DOHH2 (cell line): ENCODE data around the gene RECQL5.

Experiments
- EZH2phosphoT487 ChIP-seq: fragments of 200-600 bp; sonication (generic); IDR thresholded peaks from 2 replicates; pipeline ENCODE4 v1.6.1; 2017; ENCODE audit warnings: borderline replicate concordance, mild to moderate bottlenecking, antibody characterized with exemption, low read length, moderate library complexity, mixed read lengths
- TF ChIP-seq, protein P1 (sequence below): fragments of 200-600 bp; sonication (generic); IDR thresholded peaks from one replicate; pipeline ENCODE4 v1.5.1; 2014; ENCODE audit warnings: antibody characterized with exemption, mild to moderate bottlenecking, low read depth, low read length; ENCODE audit not compliant: poor library complexity, severe bottlenecking

DNA sequence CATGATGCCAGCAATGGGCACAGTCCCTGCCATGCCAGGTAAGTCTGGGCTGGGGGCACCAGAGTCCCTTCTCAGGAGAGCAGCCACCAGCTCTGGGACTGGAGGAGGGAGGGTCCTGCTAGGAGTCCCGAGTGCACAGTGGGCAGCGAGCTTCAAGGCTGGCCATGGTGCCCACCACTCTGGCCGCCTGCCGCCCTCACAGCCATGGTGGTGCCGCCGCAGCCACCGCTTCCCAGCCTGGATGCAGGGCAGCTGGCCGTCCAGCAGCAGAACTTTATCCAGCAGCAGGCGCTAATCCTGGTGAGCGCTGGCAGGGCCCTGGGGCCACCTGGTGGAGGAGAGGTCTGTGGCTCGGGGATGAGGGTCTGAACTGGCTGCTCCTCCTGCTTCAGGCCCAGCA, 51.7 kb downstream of the RECQL5 start:
- TF ChIP-seq, protein P1, sequence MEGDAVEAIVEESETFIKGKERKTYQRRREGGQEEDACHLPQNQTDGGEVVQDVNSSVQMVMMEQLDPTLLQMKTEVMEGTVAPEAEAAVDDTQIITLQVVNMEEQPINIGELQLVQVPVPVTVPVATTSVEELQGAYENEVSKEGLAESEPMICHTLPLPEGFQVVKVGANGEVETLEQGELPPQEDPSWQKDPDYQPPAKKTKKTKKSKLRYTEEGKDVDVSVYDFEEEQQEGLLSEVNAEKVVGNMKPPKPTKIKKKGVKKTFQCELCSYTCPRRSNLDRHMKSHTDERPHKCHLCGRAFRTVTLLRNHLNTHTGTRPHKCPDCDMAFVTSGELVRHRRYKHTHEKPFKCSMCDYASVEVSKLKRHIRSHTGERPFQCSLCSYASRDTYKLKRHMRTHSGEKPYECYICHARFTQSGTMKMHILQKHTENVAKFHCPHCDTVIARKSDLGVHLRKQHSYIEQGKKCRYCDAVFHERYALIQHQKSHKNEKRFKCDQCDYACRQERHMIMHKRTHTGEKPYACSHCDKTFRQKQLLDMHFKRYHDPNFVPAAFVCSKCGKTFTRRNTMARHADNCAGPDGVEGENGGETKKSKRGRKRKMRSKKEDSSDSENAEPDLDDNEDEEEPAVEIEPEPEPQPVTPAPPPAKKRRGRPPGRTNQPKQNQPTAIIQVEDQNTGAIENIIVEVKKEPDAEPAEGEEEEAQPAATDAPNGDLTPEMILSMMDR: no peak
- no peak for TF ChIP-seq EZH2phosphoT487
